GM18526 (cell line): ENCODE data around the gene RELB.

Experiments
- POLR2A ChIP-seq: IDR thresholded peaks from 3 replicates; pipeline ENCODE4 v1.6.1; 2011; ENCODE audit not compliant: insufficient read length; ENCODE audit errors: extremely low read depth

The RELB gene

DNA sequence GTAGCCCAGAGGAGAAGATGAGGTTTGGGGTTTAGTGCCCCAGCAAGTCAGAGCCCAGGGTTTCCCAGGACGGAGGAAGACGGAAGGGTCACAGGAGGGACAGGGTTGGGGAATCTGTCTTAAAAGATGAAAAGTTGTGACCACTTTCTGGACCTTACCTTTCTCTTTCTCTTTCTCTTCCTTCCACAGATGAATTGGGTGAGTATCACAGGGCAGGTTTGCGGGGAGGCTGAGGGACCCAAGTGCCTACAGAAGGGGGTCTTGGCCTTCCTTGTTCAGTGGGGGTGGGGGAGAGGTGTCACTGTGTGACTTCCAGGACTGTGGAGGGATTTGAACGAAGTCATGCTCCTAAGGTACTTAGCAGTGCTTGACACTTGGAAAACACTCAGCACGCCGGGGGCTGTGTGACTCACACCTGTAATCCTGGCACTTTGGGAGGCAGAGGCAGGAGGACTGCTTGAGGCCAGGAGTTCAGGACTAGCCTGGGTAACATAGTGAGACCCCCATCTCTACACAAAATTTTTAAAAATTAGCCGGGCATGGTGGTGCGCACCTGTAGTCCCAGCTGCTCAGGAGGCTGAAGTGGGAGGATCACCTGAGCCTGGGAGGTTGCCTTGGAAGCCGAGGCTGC, 8.5 kb downstream of the RELB start:
- no peak for TF ChIP-seq POLR2A

GRCh38 chr19:45010306-45010705, 9.0 kb downstream of the RELB start:
- TF ChIP-seq POLR2A, result no peak

- TF ChIP-seq POLR2A, result no peak
Observed at GRCh38 chr19:45011959-45012358, 10.7 kb downstream of the RELB start.

DNA sequence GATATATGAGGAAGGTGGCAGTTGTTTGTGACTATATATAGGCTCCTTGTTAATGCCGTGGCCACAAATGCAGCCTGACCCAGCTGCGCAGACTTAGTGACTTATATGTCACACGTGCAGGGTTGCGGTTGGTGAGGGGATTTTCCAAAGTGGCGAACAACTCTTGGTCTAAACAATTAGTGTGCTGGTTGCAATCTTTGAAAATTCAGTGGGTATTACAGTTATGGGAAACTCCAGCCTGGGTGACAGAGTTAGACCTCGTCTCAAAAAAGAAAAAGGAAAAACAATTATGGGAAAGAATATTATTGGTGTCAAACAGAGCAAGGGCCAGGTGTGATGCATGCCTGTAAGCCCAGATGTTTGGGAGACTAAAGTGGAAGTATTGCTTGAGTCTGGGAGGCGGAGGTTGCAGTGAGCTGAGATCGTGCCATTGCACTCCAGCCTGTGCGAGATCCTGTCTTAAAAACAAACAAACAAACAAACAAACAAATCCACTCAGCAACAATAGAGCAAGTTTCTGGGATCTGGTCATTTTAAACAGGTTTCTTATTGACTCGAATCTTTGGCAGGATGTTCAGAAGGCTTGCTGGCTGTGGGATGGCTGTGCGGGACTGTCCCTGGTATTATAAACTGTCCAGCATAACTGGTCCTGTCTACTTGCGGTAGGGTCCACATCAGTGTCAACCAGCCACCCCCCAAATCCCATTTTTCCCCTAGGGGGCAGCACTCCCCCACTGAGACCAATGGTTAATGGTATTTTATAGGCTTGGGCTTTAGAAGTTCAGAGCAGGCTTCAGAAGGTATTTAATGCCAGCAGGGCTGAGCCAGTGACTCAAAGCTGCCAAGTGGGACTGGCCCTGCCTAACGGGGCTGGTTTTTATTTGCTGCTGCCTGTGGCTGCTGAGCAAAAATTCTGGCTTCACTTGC, 15.4 kb downstream of the RELB start:
- no peak for TF ChIP-seq POLR2A

DNA sequence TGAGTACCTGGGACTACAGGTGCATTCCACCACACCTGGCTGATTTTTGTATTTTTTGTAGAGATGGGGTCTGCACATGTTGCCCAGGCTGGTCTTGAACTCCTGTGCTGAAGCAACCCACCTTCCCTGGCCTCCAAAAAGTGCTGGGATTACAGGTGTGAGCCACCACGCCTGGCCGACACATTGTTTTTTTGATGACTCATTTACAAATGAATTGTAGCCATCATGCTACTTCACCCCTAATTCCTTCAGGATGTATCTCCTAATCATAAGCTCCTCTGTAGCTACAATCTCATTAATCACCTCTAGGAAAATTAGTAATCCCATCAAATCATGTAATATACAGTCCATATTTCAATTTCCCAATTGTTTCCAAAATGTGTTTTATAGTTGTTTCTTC, 17.9 kb downstream of the RELB start:
- TF ChIP-seq POLR2A, result no peak

DNA sequence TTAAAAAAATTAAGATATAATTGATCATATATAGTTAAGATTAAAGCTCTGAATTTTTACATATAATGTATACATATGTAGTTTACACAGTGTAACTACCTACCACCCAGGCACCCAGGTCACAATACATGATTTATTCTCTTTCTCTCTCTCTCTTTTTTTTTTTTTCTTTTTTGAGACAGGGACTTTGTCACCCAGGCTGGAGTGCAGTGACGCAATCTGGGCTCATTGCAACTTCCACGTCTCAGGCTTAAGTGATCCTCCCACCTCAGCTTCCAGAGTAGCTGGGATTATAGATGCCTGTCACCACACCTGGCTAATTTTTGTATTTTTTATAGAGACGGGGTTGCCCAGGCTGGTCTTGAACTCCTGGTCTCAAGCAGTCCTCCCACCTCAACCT, 18.8 kb downstream of the RELB start:
- no peak for TF ChIP-seq POLR2A

- TF ChIP-seq POLR2A, result no peak
Observed at GRCh38 chr19:45021971-45022370, 20.7 kb downstream of the RELB start.

GRCh38 chr19:45023048-45023447, 21.8 kb downstream of the RELB start:
- TF ChIP-seq POLR2A, result no peak

DNA sequence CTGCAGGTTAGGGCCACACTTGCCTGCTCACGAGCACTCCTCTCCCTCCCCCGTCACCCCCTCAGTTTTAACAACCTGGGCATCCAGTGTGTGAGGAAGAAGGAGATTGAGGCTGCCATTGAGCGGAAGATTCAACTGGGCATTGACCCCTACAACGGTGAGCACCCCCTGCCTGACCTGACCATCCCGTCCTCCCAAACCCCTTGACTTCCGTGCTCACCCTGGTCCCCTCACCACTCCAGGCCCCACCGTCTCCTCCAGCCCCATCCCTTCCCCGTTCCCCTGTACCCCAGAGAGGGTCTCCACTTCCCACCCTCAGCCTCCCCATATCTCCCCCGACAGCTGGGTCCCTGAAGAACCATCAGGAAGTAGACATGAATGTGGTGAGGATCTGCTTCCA, 24.0 kb downstream of the RELB start:
- TF ChIP-seq POLR2A, result no peak

DNA sequence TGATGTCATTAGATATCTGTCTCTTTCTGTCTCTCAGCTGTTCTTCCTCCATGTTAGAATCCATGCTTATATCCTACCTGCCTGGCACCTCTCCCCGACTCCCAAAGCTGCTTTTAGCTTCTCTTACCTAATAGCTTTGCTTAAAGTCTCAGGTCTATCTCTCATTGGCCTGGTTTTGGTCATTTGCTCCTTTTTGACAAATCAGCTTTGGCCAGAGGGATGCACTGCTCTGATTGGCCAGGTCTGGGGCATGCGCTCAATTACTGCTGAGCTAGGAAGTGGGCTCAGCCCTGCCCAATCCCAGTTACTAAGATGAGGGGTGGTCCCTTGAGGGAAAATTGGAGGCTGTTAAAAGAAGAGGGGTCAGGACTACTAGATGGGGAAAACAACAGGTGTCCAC, 26.1 kb downstream of the RELB start:
- no peak for TF ChIP-seq POLR2A

DNA sequence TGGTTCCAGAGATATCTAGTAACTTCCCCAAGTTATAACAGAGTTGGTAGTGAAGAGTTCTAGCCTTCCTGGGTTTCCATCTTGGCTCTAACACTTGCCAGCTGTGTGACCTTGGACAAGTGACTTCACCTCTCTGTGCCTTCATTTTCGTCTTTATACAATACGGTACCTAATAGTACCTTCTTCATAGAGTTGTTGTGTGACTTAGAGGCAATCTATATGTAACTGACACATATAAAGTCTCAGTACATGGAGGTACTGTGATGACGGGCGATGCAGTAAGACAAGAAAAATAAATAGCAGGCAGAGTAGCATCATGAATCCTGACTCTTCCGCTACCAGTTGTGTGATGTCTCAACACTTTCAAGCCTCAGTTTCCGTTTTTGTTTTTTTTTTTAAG, 29.6 kb downstream of the RELB start:
- TF ChIP-seq POLR2A, result no peak

GRCh38 chr19:45032421-45032820, 31.2 kb downstream of the RELB start:
- no peak for TF ChIP-seq POLR2A

- no peak for TF ChIP-seq POLR2A
Observed at GRCh38 chr19:45035755-45036154, 34.5 kb downstream of the RELB start.

- TF ChIP-seq POLR2A, result no peak
Observed at GRCh38 chr19:45037393-45038169, 36.3 kb downstream of the RELB start.

DNA sequence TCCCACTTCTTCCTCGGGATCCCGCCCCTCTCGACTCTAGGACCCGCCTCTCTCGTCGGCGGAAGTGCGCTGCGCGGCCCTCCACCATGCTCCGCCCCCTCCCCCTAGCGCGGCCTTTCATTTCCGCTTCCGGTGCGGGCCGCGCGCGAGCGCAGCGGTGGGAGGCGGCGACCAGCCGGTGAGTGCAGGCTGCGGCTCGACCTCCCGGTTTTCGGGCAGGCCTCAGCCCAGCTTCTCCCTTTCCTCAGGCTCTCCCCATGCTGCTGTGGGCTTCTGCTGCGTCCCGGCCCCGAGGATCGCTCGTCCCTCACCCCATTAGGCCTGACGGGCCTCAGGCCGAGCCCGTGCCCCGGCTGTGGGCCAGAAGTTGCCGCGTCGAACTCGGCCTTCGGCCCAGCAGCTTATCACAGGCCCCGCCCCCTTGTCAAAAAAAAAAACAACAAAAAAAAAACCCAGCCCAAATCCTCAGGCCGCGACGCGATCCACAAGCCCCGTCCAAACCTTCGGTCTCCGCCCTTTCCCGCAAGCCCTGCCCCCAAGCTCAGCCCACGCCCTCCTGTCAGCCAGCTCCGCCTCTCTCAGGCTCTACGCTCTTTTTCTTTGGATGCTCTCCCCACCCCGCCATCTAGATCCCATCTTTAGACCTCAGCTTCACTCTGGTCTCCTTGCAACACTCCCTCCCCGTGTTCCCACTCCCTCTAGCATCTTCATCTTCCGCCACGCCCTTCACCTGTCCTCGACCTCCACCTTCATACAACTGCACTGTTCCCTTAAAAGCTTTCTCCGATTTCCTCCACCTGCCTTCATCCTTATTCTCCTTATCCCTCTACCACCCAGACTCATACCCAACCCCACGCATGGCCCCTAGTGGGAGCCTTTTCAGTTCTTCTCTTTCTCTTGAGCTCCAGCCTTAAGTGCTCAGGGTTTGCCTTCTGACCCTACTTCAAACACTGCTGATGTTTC, 37.9 kb downstream of the RELB start, which contains the start of gene CLASRP:
Gene CLASRP (plus strand): TSS at position 115 of the 963 bp plus-strand sequence. CDS start 1,168 bp downstream, outside the sequence.
- peak; percentile 95 for TF ChIP-seq POLR2A
